HG03520 (cell line): ENCODE data around the gene UQCR11.

Experiments used
- ATAC-seq: cut with Tn5 transposase; IDR thresholded peaks from one replicate; pipeline ENCODE4 v1.9.1; 2021; ENCODE audit warnings: mild to moderate bottlenecking, moderate library complexity; ENCODE audit not compliant: unreplicated experiment

Gene UQCR11

DNA sequence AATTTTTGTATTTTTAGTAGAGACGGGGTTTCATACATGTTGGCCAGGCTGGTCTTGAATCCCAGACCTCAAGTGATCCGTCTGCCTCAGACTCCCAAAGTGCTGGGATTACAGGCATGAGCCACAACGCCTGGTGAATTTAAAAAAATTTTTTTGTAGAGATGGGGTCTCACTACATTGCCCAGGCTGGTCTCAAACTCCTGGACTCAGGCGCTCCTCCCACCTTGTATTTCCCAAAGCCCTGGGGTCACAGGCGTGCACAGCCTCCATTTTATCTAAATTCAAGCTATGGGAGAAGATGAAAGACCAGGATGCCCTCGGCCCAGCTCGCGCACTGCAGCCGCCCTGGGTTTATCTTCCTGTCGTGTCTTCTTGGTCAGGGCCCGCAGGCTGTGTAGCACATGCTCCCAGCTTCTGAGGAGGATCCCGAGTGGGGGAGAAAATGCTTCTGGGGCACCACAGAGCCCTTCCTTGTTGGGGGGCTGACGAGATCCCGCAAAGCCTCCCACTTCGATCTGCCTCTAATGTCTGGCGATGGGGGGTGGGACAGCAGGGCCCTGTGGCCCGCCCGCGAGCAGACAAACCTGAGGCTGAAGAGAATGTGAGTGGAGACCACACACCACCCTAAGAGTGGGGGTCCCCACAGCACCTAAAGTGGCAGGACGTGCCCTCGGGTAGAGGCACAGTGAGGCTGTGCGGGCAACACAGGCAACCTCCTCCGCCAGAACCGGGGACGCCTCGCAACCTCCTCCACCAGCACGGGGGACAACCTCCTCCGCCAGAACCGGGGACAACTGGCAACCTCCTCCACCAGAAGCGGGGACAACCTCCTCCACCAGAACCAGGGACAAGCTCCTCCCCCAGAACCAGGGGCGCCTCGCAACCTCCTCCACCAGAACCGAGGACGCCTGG is 31.3 kb upstream of the UQCR11 start:
- no peak for ATAC-seq

DNA sequence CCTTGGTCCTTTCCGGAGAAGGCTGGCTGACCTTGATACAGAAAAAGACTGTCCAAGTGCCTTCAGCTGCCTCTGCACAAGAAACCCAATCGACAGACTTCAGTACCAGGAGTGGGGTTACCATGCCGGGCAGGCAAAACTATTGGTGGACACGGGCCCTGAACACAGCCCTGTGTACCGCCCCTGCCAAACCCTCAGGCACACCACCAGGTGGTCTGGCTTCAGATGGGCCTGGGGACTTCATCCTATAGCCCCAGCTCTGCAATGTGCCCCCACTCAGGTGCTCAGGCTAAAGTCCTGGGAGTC is 29.6 kb upstream of the UQCR11 start:
- ATAC-seq, result no peak

DNA sequence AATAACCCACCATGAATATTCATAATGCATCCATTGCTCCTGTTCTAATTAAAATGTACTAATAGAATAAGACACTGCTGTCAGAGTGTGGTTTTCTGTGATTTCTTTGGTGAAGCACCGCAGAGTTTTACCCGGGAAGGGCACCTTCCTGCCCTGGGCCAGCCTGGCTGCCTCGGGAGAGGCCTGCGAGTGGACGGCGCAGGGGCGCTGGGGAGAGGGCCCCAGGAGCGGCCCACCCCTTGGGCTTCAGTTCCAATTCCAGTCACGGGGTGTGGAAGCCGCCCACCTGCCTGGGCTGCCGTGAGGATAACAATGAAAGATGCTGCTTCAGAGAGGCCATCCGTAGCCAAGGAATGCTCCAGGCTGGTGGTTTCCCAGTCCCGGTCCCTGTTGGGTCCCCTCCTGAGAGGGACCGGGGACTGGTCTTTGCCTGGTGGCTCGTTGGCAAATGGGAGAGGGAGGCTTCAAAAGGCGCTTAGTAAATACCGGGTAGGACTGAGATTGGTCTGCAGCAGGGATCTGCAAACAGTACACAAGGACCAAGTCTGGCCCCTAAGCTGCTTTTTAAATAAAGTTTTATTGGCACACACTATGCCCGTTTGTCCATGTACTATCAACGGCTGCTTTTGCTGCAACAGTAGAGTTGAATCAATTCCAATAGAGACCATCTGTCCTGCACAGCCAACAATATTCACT is 29.1 kb upstream of the UQCR11 start:
- ATAC-seq, result no peak

DNA sequence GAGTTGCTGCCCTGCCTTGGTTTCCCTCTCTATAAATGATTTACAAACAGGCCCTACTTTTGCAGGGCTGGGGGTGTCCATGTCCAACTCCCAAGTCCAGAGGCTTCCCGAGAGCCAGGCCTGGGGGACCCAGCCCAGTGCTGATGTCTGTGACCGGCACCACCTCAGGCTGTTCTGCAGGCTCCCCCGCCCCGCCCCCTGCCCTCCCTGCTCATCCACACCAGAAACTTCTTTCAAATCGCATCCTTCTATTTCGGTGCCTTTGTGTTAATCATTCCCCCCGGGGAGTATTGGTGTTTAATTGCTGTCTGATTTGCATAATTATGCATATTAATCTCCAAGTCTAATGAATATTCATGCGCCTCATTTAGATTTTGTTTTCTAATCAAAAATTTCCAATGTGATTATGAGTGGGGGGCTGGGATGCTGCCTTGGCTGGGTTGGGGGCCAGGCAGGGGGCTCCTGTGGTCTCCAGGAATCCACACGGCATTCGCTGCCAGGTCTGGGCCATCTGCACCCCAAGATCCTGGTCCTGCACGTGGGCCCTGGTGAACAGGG is 28.1 kb upstream of the UQCR11 start:
- no peak for ATAC-seq

DNA sequence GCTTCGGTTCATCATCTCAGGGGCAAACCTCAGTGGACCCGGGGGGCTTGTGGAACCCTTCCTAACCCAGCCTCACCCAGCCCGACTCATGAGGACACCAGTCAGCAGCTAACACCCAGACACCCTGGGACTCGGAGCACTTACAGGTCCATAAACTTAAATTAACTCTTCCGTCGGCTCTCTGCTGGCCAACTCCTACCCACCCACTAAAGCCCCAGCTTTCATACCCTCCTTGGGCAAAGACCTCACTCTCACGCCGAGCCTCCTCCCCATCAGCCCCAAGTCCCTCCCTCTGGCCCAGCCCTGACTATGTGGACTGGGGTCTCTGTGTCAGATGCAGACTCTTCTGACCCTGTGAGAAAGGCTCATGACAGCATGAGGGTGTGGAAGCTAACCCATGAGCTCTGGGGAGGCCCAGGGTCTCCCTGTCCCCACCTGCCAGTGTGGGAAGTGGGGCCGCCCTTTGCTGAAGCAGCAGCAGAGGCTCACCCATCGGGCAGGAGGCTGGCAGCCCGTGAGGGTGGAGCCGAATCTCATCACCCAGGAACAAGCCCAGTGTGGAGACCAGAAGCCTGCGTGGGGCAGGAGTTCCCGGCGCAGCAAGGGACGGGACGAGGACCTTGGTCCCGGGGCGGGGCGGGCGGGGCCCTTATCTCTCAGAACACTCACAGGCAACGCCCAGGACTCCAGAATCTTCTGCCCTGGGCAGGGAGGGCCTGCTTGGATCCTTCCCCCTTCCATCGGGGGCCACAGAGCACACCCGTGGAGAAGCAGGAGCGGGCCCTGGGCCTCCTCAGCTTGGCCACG is 27.4 kb upstream of the UQCR11 start:
- no peak for ATAC-seq

DNA sequence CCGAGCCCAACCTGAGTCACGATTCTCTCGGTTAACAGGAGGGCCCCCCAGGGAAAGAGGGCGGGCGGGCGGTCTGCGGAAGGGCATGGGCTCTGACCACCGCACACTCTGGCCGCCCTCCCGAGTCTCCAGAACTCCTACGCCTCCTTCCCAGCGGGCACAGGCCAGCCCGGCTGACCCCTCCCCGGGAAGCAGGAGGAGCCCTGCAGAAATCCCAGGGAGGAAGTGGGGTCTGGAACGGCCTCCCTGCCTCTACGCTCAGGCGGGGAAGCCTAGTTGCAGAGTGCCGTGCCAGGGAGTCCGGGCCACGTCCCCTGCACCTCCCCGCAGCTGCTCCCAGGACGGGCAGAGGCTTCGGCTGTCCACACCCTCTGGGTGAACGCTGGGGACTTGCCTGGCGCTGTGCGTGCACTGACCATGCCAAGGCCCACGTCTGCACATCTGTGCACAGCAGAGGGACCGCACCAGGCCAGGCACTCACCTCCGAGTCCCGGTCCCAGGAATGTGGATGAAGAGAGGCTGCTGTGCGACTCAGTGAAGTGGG is 26.4 kb upstream of the UQCR11 start:
- ATAC-seq, result no peak

DNA sequence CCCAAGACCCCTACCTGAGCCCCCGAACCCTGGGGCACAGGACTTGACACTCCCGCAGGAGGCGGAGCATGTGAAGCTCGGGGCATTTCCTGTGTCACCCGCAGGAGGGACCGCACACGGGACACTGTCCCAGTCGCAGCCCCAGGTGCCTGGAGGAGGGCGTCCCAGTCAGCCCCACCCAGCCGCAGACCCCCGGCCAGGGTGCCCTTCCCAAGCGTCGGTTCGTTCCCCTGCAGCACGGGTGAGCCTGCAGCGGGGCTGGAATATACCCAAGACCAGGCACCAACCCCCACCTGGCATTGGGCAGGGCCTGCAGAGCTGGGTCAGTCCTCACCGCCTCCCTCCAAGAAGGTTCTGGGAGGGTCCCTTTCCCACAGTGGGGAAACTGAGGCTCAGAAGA is 25.5 kb upstream of the UQCR11 start:
- no peak for ATAC-seq

DNA sequence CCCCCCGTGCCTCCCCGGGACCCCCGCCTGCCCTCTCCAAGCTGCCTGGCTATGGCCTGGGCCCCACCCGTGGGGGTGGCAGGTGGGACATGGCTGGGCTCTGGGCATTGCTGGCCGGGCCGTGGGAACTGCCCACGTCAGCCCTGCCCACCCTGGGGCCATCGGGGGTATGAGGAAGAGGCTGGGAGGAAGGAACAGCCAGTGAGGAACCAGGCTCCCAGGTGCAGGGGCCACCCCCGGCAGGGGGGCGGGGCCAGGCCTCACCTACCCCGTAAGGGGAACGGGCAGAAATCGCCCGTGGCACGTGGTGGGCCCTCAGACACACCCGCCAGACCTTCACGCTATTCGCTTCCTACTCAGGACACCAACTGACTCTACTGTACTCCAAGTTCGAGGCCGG is 24.8 kb upstream of the UQCR11 start:
- ATAC-seq, result no peak

DNA sequence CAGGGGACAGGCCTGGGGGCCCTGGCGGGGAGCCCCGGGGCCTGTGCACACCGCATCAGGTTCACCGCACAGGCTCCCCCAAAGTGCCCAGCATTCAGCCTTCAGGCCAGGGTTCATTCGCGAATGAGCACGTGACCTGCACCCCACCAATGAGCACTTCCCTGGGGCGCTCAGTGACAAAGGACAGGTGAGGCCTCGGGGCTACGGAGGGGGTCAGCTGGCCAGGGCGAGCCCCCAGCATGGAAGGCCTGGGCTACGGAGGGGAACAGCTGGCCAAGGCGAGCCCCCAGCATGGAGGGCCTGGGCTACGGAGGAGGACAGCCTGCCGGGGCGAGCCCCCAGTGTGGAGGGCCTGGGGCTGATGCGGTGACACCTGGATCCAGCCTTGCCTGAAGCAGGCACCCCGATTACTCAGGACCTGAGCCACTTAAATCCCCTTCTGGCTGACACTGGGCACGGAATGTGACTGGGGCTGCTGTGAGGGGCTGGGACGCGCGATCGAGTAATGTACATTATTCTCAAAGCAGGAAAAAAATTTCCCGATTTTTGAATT is 24.1 kb upstream of the UQCR11 start:
- no peak for ATAC-seq

DNA sequence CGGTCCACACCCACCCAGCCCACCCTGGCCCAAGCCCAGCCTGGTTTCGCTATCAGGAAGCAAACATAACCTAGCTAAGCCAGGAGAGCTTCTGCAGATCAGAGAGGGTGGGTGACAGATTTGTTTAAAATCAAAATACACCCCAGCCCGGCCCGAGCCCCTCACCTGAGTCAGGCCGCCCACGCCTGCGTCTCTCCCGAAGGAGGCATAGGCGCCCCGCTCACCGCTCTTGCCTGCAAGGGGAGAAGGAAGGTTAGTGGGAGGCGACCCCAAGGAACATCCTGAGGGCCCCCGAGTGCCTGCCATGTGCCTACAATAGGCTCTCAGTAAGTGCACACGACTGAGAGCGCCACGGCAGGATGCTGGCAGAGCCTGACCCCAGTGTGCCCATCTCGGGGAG is 21.9 kb upstream of the UQCR11 start:
- no peak for ATAC-seq

DNA sequence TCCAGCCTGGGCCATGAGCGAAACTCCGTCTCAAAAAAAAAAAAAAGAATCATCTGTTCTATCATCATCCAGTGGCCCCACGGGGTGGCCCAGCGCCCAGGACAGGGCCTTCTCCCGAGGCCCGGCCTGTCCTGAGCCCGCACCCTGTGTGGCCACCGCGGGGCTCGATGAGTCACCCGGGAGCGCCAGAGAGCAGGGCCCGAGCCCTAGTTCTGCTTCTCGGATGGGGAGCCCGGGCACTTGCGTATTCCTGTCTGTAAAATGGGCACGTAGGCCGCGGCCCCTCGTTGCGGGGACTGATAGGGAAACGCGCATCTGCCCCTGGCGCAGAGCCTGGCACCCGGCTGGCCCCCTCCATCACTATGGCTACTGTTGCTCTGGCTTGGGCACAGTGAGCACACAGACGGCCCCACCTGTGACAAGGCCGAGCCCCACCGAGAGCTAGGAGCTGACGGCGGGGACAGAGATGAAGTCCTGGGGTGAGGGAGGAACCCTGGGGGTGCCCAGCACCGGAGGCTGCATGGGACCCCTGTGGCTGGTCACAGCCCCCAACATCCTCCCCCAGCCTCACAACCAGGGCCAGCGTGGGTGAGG is 21.3 kb upstream of the UQCR11 start:
- ATAC-seq, result no peak

DNA sequence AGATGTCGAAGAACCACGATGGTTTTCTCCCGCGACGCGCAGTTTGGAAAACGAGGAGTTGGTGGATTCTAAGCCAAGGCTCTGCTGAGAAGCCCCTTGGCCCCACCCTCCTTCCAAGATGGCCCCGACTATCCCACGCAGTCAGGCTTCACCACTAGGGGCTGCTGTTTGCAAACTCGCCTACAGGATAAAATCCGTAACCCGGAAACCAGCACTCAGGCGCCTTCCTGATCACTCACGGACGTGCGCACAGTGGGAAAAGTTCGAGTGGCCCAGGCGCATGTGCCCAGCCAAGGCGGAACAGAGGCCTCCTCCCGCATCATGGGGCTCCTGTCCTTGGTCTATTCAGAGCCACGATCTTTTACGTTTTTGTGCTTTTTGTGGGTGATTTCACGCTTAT is 19.2 kb upstream of the UQCR11 start:
- ATAC-seq, result no peak

DNA sequence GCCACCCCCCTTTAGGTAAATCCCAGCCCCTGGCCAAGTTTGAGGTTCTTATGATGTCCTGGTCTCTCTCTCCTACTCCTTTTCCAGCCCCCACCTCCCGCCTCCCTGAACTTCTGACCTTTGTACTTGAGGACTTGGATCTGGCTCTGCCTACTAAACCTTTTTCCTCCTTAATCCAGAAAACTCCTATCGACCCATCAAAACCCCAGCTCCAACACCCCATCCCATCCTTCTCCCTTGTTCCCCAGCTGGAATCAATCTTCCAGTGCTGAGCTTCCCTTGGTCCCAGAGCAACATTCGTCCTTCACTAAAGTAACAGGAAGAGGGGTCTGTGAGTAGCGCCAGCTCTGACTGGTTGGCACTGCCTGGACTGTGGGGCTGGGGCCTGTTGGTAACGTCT is 17.3 kb upstream of the UQCR11 start:
- no peak for ATAC-seq

DNA sequence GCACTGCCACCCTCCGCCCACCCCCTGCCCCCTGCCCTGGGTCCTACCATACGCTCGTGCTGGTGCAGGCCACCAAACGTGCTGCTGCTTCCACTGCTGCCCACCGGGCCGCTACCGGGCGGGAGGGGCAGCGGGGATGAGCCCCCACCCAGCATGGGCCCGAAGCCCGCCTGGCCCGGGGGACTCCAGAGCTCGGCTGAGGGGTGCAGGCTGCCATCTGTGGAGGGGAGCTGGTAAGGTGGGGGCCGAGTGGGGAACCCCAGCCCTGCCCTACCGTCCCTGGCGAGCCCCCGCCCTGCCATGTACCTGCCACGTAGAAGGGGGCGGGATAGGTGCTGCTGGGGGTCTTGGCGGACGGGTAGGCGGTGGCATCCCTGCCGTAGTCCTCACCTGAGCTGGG is 16.7 kb upstream of the UQCR11 start:
- no peak for ATAC-seq

DNA sequence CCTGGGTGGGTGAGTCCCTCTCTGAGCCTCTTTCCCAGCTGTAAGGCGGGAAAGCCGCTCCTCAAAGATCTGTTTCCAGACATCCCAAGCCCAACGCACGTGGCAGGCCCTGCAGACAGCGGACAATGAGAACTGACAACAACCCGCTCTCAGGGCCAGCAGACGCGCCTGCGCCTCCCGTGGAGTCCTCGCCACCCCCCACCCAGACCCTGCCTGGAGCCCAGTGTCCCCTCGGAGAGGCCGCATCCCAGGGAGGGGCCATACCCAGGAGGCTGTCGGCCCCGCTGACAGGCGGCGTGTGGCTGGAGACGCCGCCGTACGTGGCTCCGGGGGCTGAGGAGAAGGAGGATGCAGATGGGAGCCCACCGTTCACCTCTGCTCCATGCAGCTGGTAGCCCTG is 16.3 kb upstream of the UQCR11 start:
- no peak for ATAC-seq

DNA sequence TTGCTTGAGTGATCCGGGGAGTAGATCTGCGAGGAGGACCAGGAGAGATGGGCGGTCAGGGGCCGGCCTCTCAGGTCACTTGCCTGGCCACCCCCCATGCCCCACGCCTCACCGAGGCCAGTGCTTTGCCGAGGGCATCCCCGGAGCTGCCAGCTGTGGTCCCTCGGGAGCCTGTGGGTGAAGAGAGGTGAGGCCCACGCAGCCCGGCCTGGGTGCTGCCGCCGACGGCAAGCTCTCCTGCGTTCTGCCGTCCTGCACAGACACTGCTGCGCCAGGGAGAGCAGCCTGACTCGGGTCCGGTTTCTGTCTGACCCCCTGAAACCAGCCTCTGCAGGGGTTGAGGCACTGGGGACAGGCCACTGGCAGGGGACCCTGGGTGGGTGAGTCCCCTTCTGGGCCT is 15.8 kb upstream of the UQCR11 start:
- ATAC-seq, result no peak

DNA sequence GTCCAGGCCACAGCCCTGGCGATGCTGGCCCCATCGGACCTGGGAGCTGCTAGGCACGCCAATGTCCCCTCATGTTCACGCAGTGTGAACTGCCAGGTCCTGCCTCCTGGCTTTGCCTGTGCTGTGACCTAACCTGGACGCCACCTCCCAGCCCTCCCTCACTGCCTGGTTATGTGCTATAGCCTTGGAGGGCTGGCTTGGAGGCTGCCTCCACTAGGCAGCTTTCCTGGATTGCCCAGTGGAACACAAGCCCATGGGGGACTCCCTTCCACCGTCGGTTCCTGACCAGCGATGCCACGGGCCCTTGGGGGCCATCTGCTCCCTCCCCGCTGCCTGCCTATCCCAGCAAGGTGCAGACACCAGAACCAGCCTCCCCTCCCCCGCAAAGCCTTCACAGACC is 15.2 kb upstream of the UQCR11 start:
- ATAC-seq, result no peak

DNA sequence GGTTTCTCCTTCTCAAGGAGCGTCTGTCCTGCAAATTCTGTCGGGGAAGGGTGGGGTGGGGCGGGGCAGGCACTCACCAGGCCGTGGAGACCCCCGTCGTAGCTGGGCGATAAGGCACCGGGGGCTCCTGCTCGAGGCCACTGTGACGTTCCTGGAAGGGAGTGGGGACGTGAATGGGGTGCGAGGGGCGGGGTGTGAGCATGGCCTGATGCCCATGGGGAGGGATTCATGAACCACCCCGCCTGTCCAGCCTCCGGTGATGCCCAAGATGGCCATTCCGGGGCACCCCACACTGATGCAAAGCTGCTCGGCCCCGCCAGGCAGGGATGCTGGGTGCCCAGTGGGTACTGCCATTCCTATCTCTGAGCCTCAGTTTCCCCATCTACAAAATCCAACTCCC is 14.4 kb upstream of the UQCR11 start:
- ATAC-seq, result no peak

DNA sequence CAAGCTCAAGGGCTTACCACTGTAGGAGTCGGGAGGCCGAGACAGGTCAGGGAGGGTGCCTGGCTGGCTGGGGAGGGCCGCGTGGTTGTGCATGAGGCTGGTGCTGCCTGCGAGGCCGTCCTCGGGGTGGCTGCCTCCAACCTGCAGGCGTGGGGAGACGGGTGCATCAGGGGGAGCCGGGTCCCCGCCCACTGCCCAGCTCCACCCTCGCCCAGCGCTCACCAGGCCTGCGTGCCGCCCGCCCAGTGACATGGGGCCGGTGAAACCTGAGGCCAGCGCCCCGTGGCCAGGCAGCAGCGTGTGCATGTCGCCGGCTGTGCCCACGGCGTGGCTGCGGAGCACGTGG is 13.8 kb upstream of the UQCR11 start:
- no peak for ATAC-seq
